ENCODE results near the gene PABPC1L.

The PABPC1L gene

DNA sequence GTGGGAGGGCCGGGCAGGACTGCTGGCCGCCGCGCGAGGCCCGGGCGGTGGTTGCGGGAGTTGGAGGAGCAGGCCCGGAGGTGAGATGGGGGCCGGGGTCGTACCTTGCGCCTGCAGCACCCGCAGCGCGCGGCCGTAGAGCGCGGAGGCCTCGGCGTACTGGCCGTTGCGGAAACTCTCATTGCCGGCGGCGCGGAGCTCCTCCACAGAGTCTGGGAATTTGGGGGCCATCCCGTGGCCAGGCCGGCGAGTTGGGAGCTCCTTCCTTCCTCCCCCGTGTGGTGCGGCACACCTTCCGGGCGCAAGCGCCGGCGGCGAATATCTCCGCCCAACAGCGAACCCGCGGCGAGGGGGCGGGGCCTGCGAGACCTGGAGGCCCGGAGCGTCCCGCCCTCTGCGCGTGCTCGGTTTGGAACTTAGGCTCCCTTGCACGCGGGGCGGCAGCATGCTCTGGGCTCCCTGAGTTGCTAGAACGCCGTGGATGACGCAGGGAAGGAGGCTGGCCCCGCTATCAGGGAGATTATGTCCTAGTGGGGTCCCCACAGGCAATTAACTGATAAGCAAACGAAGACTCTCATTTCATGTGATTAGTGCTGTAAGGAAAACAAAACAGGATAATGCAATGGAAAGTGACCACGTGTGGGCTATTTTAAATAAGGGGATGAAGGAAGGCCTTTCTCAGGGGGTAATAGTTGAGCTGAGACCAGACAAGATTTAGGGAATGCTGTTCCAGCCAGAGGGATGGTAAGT, 50.4 kb downstream of the PABPC1L start, which contains the start of gene TOMM34:
TSS of gene TOMM34 (minus strand) at position 295 of the 750 bp plus-strand sequence. CDS start at position 231, 64 bp downstream.
- TF ChIP-seq RAD21 (IDR thresholded peaks at IDR 0.05; ENCODE audit: low read depth) (no peak), EP300 (IDR thresholded peaks at IDR 0.05; ENCODE audit: borderline replicate concordance) (no peak), EGR1 (IDR thresholded peaks at IDR 0.05) (peak; percentile 43; the same call in 1 of the 2 replicates), ZBTB7A (IDR thresholded peaks at IDR 0.05; ENCODE audit: low read depth) (0 out of 2 replicates have a peak, but pooled peaks have one; percentile 5), TEAD4 (IDR thresholded peaks at IDR 0.05) (no peak), NFIC (IDR thresholded peaks at IDR 0.05) (no peak; the same call in 1 of the 2 replicates), CEBPB (IDR thresholded peaks at IDR 0.05) (no peak), YY1 (IDR thresholded peaks at IDR 0.05; ENCODE audit: low read depth) (0 out of 2 replicates have a peak, but pooled peaks have one; percentile 16), CREB1 (IDR thresholded peaks at IDR 0.05; ENCODE audit: low read depth) (0 out of 2 replicates have a peak, but pooled peaks have one; percentile 13), TCF12 (IDR thresholded peaks at IDR 0.05; ENCODE audit: low read depth) (0 out of 2 replicates have a peak, but pooled peaks have one; percentile 33), FOXM1 (IDR thresholded peaks at IDR 0.05; ENCODE audit: borderline replicate concordance, low read depth) (no peak), TAF1 (IDR thresholded peaks at IDR 0.05; ENCODE audit: low read depth) (peak; percentile 72)
- TF ChIP-seq, protein P1, sequence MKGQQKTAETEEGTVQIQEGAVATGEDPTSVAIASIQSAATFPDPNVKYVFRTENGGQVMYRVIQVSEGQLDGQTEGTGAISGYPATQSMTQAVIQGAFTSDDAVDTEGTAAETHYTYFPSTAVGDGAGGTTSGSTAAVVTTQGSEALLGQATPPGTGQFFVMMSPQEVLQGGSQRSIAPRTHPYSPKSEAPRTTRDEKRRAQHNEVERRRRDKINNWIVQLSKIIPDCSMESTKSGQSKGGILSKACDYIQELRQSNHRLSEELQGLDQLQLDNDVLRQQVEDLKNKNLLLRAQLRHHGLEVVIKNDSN (IDR thresholded peaks at IDR 0.05) = 0 out of 2 replicates have a peak, but pooled peaks have one; percentile 5
- TF ChIP-seq, protein P2, sequence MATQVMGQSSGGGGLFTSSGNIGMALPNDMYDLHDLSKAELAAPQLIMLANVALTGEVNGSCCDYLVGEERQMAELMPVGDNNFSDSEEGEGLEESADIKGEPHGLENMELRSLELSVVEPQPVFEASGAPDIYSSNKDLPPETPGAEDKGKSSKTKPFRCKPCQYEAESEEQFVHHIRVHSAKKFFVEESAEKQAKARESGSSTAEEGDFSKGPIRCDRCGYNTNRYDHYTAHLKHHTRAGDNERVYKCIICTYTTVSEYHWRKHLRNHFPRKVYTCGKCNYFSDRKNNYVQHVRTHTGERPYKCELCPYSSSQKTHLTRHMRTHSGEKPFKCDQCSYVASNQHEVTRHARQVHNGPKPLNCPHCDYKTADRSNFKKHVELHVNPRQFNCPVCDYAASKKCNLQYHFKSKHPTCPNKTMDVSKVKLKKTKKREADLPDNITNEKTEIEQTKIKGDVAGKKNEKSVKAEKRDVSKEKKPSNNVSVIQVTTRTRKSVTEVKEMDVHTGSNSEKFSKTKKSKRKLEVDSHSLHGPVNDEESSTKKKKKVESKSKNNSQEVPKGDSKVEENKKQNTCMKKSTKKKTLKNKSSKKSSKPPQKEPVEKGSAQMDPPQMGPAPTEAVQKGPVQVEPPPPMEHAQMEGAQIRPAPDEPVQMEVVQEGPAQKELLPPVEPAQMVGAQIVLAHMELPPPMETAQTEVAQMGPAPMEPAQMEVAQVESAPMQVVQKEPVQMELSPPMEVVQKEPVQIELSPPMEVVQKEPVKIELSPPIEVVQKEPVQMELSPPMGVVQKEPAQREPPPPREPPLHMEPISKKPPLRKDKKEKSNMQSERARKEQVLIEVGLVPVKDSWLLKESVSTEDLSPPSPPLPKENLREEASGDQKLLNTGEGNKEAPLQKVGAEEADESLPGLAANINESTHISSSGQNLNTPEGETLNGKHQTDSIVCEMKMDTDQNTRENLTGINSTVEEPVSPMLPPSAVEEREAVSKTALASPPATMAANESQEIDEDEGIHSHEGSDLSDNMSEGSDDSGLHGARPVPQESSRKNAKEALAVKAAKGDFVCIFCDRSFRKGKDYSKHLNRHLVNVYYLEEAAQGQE (IDR thresholded peaks at IDR 0.05; ENCODE audit: low read depth) = no peak
- TF ChIP-seq, protein P3, sequence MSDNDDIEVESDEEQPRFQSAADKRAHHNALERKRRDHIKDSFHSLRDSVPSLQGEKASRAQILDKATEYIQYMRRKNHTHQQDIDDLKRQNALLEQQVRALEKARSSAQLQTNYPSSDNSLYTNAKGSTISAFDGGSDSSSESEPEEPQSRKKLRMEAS (IDR thresholded peaks at IDR 0.05) = peak; percentile 98

DNA sequence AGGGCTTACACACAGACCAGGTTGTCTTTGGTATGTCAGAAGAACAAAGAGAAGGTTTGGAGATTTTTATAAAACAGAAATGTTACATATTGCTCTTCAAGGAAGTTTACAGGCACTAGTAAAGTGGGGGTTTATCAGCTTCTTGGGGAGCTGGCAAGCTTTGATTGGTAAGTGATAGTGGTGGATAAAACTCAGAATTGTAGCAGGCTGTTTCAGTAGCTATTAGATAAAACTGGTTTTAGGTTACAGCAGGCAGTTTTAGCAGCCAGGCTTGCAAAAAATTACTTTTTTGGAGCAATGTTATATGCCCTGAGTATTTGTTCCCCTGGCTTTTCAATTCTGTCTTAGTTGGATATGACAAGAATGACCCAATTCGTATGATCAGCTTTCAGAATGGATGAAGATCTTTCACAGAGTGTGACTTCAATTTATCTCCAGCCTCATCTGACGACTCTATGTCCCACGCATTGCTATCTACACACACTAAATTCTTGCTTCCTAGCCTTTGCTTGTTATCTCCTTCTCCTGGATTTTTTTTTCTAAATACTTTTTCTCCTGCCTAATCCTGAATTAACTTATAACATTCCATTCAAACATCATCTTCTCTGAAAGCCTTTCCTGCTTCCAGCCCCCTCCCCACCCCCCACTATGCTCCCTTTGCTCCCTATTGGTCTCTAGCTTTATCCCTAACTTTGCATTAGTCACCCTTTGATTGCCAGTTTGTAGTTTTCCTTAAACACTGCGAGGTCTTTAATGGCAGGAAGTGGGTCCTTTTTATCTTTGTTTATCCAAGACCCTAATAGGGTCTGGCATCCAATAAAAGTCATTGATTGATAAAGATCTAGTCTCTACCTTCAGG, 51.4 kb downstream of the PABPC1L start:
- TF ChIP-seq TEAD4 (IDR thresholded peaks at IDR 0.05) = no peak
- TF ChIP-seq NFIC (IDR thresholded peaks at IDR 0.05) = no peak
- no peak for TF ChIP-seq EGR1 (IDR thresholded peaks at IDR 0.05)
- TF ChIP-seq YY1 (IDR thresholded peaks at IDR 0.05; ENCODE audit: low read depth) = no peak
- TF ChIP-seq TCF12 (IDR thresholded peaks at IDR 0.05; ENCODE audit: low read depth) = no peak
- TF ChIP-seq CEBPB (IDR thresholded peaks at IDR 0.05) = no peak
- TF ChIP-seq, protein P3 (IDR thresholded peaks at IDR 0.05) = no peak
- no peak for TF ChIP-seq ZBTB7A (IDR thresholded peaks at IDR 0.05; ENCODE audit: low read depth)
- no peak for TF ChIP-seq RAD21 (IDR thresholded peaks at IDR 0.05; ENCODE audit: low read depth)
- no peak for TF ChIP-seq TAF1 (IDR thresholded peaks at IDR 0.05; ENCODE audit: low read depth)

DNA sequence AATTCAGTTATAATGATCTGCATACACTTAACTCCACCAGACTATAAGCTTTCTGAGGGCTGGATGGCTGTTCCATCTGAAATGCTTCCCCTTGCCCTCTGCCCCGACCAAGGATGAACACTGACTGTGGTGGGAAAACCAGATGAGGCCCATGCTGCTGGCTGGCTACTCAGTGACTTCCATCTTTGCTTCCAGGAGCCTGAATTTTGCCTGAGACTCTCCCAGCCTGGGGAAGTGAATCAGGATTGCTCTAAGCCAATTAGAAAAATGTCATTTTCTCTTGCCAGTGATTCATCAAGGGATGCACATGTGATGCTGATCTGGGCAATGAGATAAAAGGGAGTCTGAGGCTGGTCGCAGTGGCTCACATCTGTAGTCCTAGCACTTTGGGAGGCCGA, 52.0 kb downstream of the PABPC1L start:
- TF ChIP-seq, protein P3 (IDR thresholded peaks at IDR 0.05) = no peak
- TF ChIP-seq TEAD4 (IDR thresholded peaks at IDR 0.05) = no peak
- TF ChIP-seq EGR1 (IDR thresholded peaks at IDR 0.05) = no peak
- TF ChIP-seq ZBTB7A (IDR thresholded peaks at IDR 0.05; ENCODE audit: low read depth) = no peak
- TF ChIP-seq TAF1 (IDR thresholded peaks at IDR 0.05; ENCODE audit: low read depth) = no peak

DNA sequence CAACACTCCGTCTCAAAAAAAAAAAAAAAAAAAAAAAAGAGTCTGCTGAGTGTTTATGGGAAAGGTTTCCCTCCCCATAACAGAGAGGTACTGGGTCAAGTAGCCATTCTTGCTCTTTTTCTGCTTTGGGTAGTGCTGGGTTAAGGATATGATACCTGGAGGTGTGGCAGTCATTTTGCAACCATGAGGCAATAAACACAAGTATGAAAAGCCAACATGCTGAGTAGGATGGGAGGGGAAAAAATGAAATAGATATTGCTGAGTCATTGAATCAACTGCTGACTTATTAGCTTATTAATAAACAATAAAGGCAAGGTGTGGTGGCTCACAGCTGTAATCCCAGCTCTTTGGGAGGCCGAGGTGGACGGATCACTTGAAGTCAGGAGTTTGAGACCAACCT, 52.6 kb downstream of the PABPC1L start:
- TF ChIP-seq YY1 (IDR thresholded peaks at IDR 0.05; ENCODE audit: low read depth) (no peak), ZBTB7A (IDR thresholded peaks at IDR 0.05; ENCODE audit: low read depth) (no peak), EGR1 (IDR thresholded peaks at IDR 0.05) (no peak), CREB1 (IDR thresholded peaks at IDR 0.05; ENCODE audit: low read depth) (no peak), NFIC (IDR thresholded peaks at IDR 0.05) (no peak), CEBPB (IDR thresholded peaks at IDR 0.05) (no peak), FOXM1 (IDR thresholded peaks at IDR 0.05; ENCODE audit: borderline replicate concordance, low read depth) (no peak), TEAD4 (IDR thresholded peaks at IDR 0.05) (no peak), EP300 (IDR thresholded peaks at IDR 0.05; ENCODE audit: borderline replicate concordance) (no peak), TAF1 (IDR thresholded peaks at IDR 0.05; ENCODE audit: low read depth) (no peak), RAD21 (IDR thresholded peaks at IDR 0.05; ENCODE audit: low read depth) (no peak), TCF12 (IDR thresholded peaks at IDR 0.05; ENCODE audit: low read depth) (no peak)
- TF ChIP-seq, protein P1 (IDR thresholded peaks at IDR 0.05) = no peak
- TF ChIP-seq, protein P2 (IDR thresholded peaks at IDR 0.05; ENCODE audit: low read depth) = no peak
- TF ChIP-seq, protein P3 (IDR thresholded peaks at IDR 0.05) = no peak

Measured in Ishikawa (cell line).